A549 (cell line): ENCODE measurements around the gene TMPRSS4. TPM values are rescaled to one million over a fixed set of nuclear protein-coding genes. Genes with fewer than 3 reads are reported as not detected.

Source experiments
- ATAC-seq, 2 experiments: fragments of 200-7000 bp in 1 of 2; fragments of >200 bp in 1 of 2; cut with Nextera tagmentation in 1 of 2; cut with Tn5 transposase in 1 of 2; 3 replicates each; pipeline versions ENCODE4 v1.8.0 to v1.9.1; 2018 to 2020; ENCODE audit warnings: mild to moderate bottlenecking in 1 of 2, moderate library complexity in 1 of 2
- CTCF ChIA-PET: fragments of 300-600 bp; sonication (Branson Sonifier 250); formaldehyde crosslinking; extraction: SDS; loops from one replicate; lab custom pipeline; 2021; ENCODE audit warnings: antibody characterized with exemption, inconsistent platforms; lab: Yijun Ruan, JAX
- POLR2A ChIA-PET: fragments of 350-600 bp; formaldehyde crosslinking; extraction: SDS; loops from one replicate; lab custom pipeline; 2021; ENCODE audit warnings: antibody characterized with exemption, inconsistent platforms; lab: Yijun Ruan, JAX
- DNase-seq, 2 experiments: peaks; one replicate each; pipeline versions ENCODE4 v3.0.0 to v3.0.0-alpha.2; 2011 to 2016; ENCODE audit warnings: low read depth in 1 of 2, low spot score in 1 of 2
- FAIRE-seq: peaks from 2 replicates; lab custom pipeline; 2011; peaks lifted over from hg19 to GRCh38; lab: Jason Lieb, UNC
- H3K27ac ChIP-seq, 2 experiments: fragments of >200 bp; sonication (Bioruptor Twin); formaldehyde crosslinking; 3 replicates each; pipeline ENCODE4 v1.5.1; 2016 to 2017
- H3K4me1 ChIP-seq: fragments of >200 bp; sonication (Bioruptor Twin); formaldehyde crosslinking; 3 replicates; pipeline ENCODE4 v1.6.1; 2016
- H3K4me2 ChIP-seq: fragments of >200 bp; sonication (Bioruptor Twin); formaldehyde crosslinking; 3 replicates; pipeline ENCODE4 v1.6.1; 2016
- H3K4me3 ChIP-seq: fragments of >200 bp; sonication (Bioruptor Twin); formaldehyde crosslinking; 3 replicates; pipeline ENCODE4 v1.5.1; 2016
- H3K9me3 ChIP-seq: fragments of >200 bp; sonication (Bioruptor Twin); formaldehyde crosslinking; 3 replicates; pipeline ENCODE4 v1.6.1; 2016
- ATOH8 ChIP-seq: fragments of 250-450 bp; sonication (Bioruptor Pico); IDR thresholded peaks from 2 replicates; pipeline ENCODE4 v1.5.0; 2020; ENCODE audit warnings: low read depth, mild to moderate bottlenecking, moderate library complexity
- BCL3 ChIP-seq: fragments of >200 bp; sonication (Bioruptor Twin); formaldehyde crosslinking; IDR thresholded peaks from 3 replicates; pipeline ENCODE4 v1.6.1; 2016
- CEBPB ChIP-seq, 2 experiments: fragments of >200 bp in 1 of 2; sonication (Bioruptor Twin) in 1 of 2; formaldehyde crosslinking in 1 of 2; IDR thresholded peaks; 2 replicates each; pipeline ENCODE4 v1.6.1; 2012 to 2016
- E2F6 ChIP-seq: IDR thresholded peaks from 2 replicates; pipeline ENCODE4 v1.6.1; 2012; ENCODE audit warnings: low read depth, borderline replicate concordance
- EHMT2 ChIP-seq: fragments of 200-600 bp; sonication (generic); IDR thresholded peaks from 2 replicates; pipeline ENCODE4 v1.6.1; 2016; ENCODE audit warnings: antibody characterized with exemption, low read depth, mild to moderate bottlenecking, moderate library complexity
- EP300 ChIP-seq, 2 experiments: fragments of >200 bp; sonication (Bioruptor Twin); formaldehyde crosslinking; IDR thresholded peaks; 2 replicates in 1 of 2; 3 replicates in 1 of 2; pipeline ENCODE4 v1.6.1; 2016 to 2017
- ESRRA ChIP-seq: fragments of 150-350 bp; IDR thresholded peaks from 2 replicates; pipeline ENCODE4 v1.6.1; 2014; ENCODE audit warnings: mild to moderate bottlenecking, low read length, borderline replicate concordance
- FOXS1 ChIP-seq: fragments of 250-450 bp; sonication (Bioruptor Pico); IDR thresholded peaks from 2 replicates; pipeline ENCODE4 v1.5.0; 2020; ENCODE audit warnings: mild to moderate bottlenecking, moderate library complexity
- GATA3 ChIP-seq: IDR thresholded peaks from 2 replicates; pipeline ENCODE4 v1.6.1; 2012; ENCODE audit warnings: borderline replicate concordance
- HDAC2 ChIP-seq: fragments of 200-600 bp; sonication (generic); IDR thresholded peaks from 2 replicates; pipeline ENCODE4 v1.6.1; 2016
- JUN ChIP-seq, 2 experiments: fragments of >200 bp; sonication (Bioruptor Twin); formaldehyde crosslinking; IDR thresholded peaks; 2 replicates in 1 of 2; 3 replicates in 1 of 2; pipeline ENCODE4 v1.6.1; 2016 to 2017
- JUNB ChIP-seq: fragments of >200 bp; sonication (Bioruptor Twin); formaldehyde crosslinking; IDR thresholded peaks from 2 replicates; pipeline ENCODE4 v1.6.1; 2016
- MAFK ChIP-seq: fragments of 450-650 bp; IDR thresholded peaks from 2 replicates; pipeline ENCODE4 v1.6.1; 2014; ENCODE audit not compliant: partially characterized antibody
- NFE2L2 ChIP-seq: fragments of 150-350 bp; conservative IDR thresholded peaks from 2 replicates; pipeline ENCODE4 v1.6.1; 2014; ENCODE audit warnings: low read length
- NR3C1 ChIP-seq: fragments of >200 bp; sonication (Bioruptor Twin); formaldehyde crosslinking; IDR thresholded peaks from 3 replicates; pipeline ENCODE4 v1.6.1; 2017
- PHF8 ChIP-seq: fragments of 200-600 bp; sonication (generic); IDR thresholded peaks from 2 replicates; pipeline ENCODE4 v1.6.1; 2016; ENCODE audit warnings: low read depth, mild to moderate bottlenecking, antibody characterized with exemption, moderate library complexity, borderline replicate concordance
- TFCP2L1 ChIP-seq: fragments of 250-450 bp; sonication (Bioruptor Pico); IDR thresholded peaks from 2 replicates; pipeline ENCODE4 v1.5.0; 2021; ENCODE audit warnings: mild to moderate bottlenecking
- USF2 ChIP-seq: fragments of 450-650 bp; IDR thresholded peaks from 2 replicates; pipeline ENCODE4 v1.6.1; 2014; ENCODE audit warnings: antibody characterized with exemption
- ZFP36 ChIP-seq: fragments of 450-650 bp; IDR thresholded peaks from 2 replicates; pipeline ENCODE4 v1.6.1; 2014; ENCODE audit warnings: borderline replicate concordance; ENCODE audit not compliant: partially characterized antibody
- ZNF302 ChIP-seq: fragments of 250-450 bp; sonication (Bioruptor Pico); IDR thresholded peaks from 2 replicates; pipeline ENCODE4 v1.9.0; 2021; ENCODE audit warnings: inconsistent platforms, mild to moderate bottlenecking, moderate library complexity
- WGBS: methylation state at CpG from one replicate; pipeline ENCODE4 v1.1.6; 2017; ENCODE audit errors: missing lambda C conversion rate; 5-methylcytosine and 5-hydroxymethylcytosine counted together
- polyA plus RNA-seq, 4 experiments: library from polyadenylated mRNA; depleted of rRNA in 3 of 4; stranded (reverse); fragments of >200 nt; fragmentation: RNase III in 1 of 4; extraction: RNeasy Plus Mini Kit Qiagen cat#74134 plus additional on column Dnase treatment in 1 of 4; gene quantifications; 2 replicates in 3 of 4; 3 replicates in 1 of 4; pipeline ENCODE4 v1.2.3, GENCODE V29; 2011 to 2017

TMPRSS4 gene
- polyA plus RNA-seq, 2 of the 4 experiments (the other 2 are of a cell fraction): not detected

- Histone ChIP-seq H3K4me1 (no peaks in the 10 kb centered on the region), H3K27ac (no peak overlapping the region), H3K4me3 (no peak overlapping the region), H3K4me2 (no peak overlapping the region), H3K9me3 (no peaks in the 10 kb centered on the region)
- no peak for ATAC-seq
- ChIA-PET POLR2A (no interaction called here), CTCF (interaction anchor here (0.6 to 5.9 kb wide), 42 partner anchors 9 to 627 kb away, joined by 3 to 38 read pairs (median 5); partner anchors contain the start of gene FXYD2)
- 54% methylated on average over 10 of the region's 13 CpGs for WGBS
- FAIRE-seq: no peak
- TF ChIP-seq ZNF302 (CRISPR knock-in tag): no peak
- DNase-seq: no peak
These were observed 24.2 kb upstream of the TMPRSS4 start for GRCh38 chr11:118052581-118053206.

- ATAC-seq (no peak), DNase-seq (no peak), FAIRE-seq (no peak)
- H3K4me1 ChIP-seq: no peaks in the 10 kb centered on the region
- no peak overlapping the region for H3K4me3 ChIP-seq
- ChIA-PET CTCF (interaction anchor here (1.0 to 5.9 kb wide), 14 partner anchors 17 to 254 kb away, joined by 3 to 38 read pairs (median 5); no protein-coding TSS in a partner anchor), POLR2A (no interaction called here)
- whole genome bisulfite sequencing: 49% methylated on average over 12 of the region's 12 CpGs
- H3K27ac ChIP-seq: no peak overlapping the region
- no peak overlapping the region for H3K4me2 ChIP-seq
- TF ChIP-seq GATA3: no peak
- TF ChIP-seq USF2: no peak
- TF ChIP-seq EHMT2: no peak
- no peak for TF ChIP-seq E2F6
- no peak for TF ChIP-seq JUNB
- no peak for TF ChIP-seq ZFP36
- TF ChIP-seq CEBPB (IDR thresholded peaks at IDR 0.05): no peak
- no peak for TF ChIP-seq TFCP2L1
- no peak for TF ChIP-seq ZNF302 (CRISPR knock-in tag)
- TF ChIP-seq FOXS1: no peak
- no peak for TF ChIP-seq EP300 (IDR thresholded peaks at IDR 0.05)
- TF ChIP-seq JUN (IDR thresholded peaks at IDR 0.05): no peak
- TF ChIP-seq MAFK: no peak
- no peak for TF ChIP-seq ESRRA
- no peak for TF ChIP-seq ATOH8 (CRISPR knock-in tag)
- TF ChIP-seq PHF8: no peak
- TF ChIP-seq NFE2L2: no peak
- TF ChIP-seq NR3C1: no peak
- no peak for TF ChIP-seq HDAC2
- TF ChIP-seq BCL3: no peak
- no peaks in the 10 kb centered on the region for H3K9me3 ChIP-seq
These were observed 21.9 kb upstream of the TMPRSS4 start for GRCh38 chr11:118054712-118055640.
